SU-DHL-6 (cell line): Measurements from ENCODE around the gene NUSAP1.

Experiments used
- H2AFZ ChIP-seq: fragments of 200-600 bp; sonication (generic); 2 replicates; pipeline ENCODE4 v1.6.1; 2014; ENCODE audit warnings: low read depth, mild to moderate bottlenecking, moderate library complexity, mixed read lengths, antibody characterized with exemption, low read length; ENCODE audit not compliant: severe bottlenecking
- H3F3A ChIP-seq: fragments of 200-600 bp; shearing (Covaris generic); 2 replicates; pipeline ENCODE4 v1.6.0; 2016; ENCODE audit warnings: antibody characterized with exemption, mild to moderate bottlenecking; ENCODE audit not compliant: insufficient read depth
- H3K27ac ChIP-seq: fragments of 200-600 bp; sonication (generic); 2 replicates; pipeline ENCODE4 v1.5.1; 2016; ENCODE audit warnings: low read depth, mild to moderate bottlenecking, low read length, moderate library complexity, mixed read lengths
- H3K27me3 ChIP-seq: fragments of 200-600 bp; sonication (generic), shearing (Covaris generic); 2 replicates; pipeline ENCODE4 v1.6.0; 2014; ENCODE audit warnings: mild to moderate bottlenecking, low read length
- H3K36me3 ChIP-seq: fragments of 200-600 bp; sonication (generic); 2 replicates; pipeline ENCODE4 v1.6.1; 2014; ENCODE audit warnings: mild to moderate bottlenecking, low read length, mixed read lengths
- H3K4me2 ChIP-seq: fragments of 300-600, 200-600 bp; shearing (Covaris generic), sonication (generic); 2 replicates; pipeline ENCODE4 v1.6.0; 2014; ENCODE audit warnings: low read length, low read depth, mild to moderate bottlenecking; ENCODE audit not compliant: poor library complexity, severe bottlenecking
- H3K4me3 ChIP-seq: fragments of 200-600 bp; sonication (generic); 2 replicates; pipeline ENCODE4 v1.5.1; 2014; ENCODE audit warnings: antibody characterized with exemption, low read length, mild to moderate bottlenecking, mixed read lengths; ENCODE audit not compliant: insufficient read depth, poor library complexity, severe bottlenecking
- H3K79me2 ChIP-seq: fragments of 200-600 bp; sonication (generic); 2 replicates; pipeline ENCODE4 v1.6.1; 2014; ENCODE audit warnings: mild to moderate bottlenecking, low read length, moderate library complexity; ENCODE audit not compliant: insufficient read depth
- H3K9ac ChIP-seq: fragments of 200-600 bp; sonication (generic); 2 replicates; pipeline ENCODE4 v1.7.0; 2014; ENCODE audit warnings: mild to moderate bottlenecking, low read length
- H3K9me2 ChIP-seq: fragments of 200-600 bp; sonication (generic); replicated peaks from 2 replicates; pipeline ENCODE4 v1.6.1; 2014; ENCODE audit warnings: low read length; ENCODE audit not compliant: insufficient read depth
- H3K9me3 ChIP-seq: fragments of 200-600 bp; sonication (generic); 2 replicates; pipeline ENCODE4 v1.6.1; 2014; ENCODE audit warnings: low read length, mixed read lengths; ENCODE audit not compliant: insufficient read depth
- H4K20me1 ChIP-seq: fragments of 200-600 bp; sonication (generic); 2 replicates; pipeline ENCODE4 v1.6.1; 2014; ENCODE audit warnings: low read depth, mild to moderate bottlenecking, antibody characterized with exemption, low read length, moderate library complexity, mixed read lengths
- EZH2phosphoT487 ChIP-seq: fragments of 200-600 bp; sonication (generic), shearing (Covaris generic); conservative IDR thresholded peaks from 2 replicates; pipeline ENCODE4 v1.6.1; 2018; ENCODE audit warnings: mild to moderate bottlenecking, antibody characterized with exemption, low read length, moderate library complexity, mixed read lengths
- TF ChIP-seq, protein P1 (sequence below): fragments of 200-600 bp; sonication (generic); IDR thresholded peaks from one replicate; pipeline ENCODE4 v1.5.1; 2017; ENCODE audit warnings: antibody characterized with exemption, mild to moderate bottlenecking, low read length, moderate library complexity; ENCODE audit not compliant: insufficient read depth, poor library complexity, severe bottlenecking

NUSAP1 gene

GRCh38 chr15:41407341-41407740 is 74.7 kb downstream of the NUSAP1 start:
- H3K9me2 ChIP-seq = no peaks in the 10 kb centered on the region
- H3F3A ChIP-seq = 0 out of 2 replicates have a peak, but pooled peaks cover 4% of the 10 kb centered on the region
- H3K9ac ChIP-seq = no peak overlapping the region
- no peak overlapping the region for H2AFZ ChIP-seq
- no peaks in the 10 kb centered on the region for H3K36me3 ChIP-seq
- H3K4me2 ChIP-seq = no peak overlapping the region
- no peak overlapping the region for H3K27ac ChIP-seq
- no peaks in the 10 kb centered on the region for H4K20me1 ChIP-seq
- H3K79me2 ChIP-seq = peaks cover 6% of the 10 kb centered on the region; the same call in 1 of the 2 replicates
- H3K27me3 ChIP-seq = no peaks in the 10 kb centered on the region
- H3K9me3 ChIP-seq = no peaks in the 10 kb centered on the region
- TF ChIP-seq EZH2phosphoT487 = no peak
- TF ChIP-seq, protein P1, sequence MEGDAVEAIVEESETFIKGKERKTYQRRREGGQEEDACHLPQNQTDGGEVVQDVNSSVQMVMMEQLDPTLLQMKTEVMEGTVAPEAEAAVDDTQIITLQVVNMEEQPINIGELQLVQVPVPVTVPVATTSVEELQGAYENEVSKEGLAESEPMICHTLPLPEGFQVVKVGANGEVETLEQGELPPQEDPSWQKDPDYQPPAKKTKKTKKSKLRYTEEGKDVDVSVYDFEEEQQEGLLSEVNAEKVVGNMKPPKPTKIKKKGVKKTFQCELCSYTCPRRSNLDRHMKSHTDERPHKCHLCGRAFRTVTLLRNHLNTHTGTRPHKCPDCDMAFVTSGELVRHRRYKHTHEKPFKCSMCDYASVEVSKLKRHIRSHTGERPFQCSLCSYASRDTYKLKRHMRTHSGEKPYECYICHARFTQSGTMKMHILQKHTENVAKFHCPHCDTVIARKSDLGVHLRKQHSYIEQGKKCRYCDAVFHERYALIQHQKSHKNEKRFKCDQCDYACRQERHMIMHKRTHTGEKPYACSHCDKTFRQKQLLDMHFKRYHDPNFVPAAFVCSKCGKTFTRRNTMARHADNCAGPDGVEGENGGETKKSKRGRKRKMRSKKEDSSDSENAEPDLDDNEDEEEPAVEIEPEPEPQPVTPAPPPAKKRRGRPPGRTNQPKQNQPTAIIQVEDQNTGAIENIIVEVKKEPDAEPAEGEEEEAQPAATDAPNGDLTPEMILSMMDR = no peak
- no peak overlapping the region for H3K4me3 ChIP-seq

DNA sequence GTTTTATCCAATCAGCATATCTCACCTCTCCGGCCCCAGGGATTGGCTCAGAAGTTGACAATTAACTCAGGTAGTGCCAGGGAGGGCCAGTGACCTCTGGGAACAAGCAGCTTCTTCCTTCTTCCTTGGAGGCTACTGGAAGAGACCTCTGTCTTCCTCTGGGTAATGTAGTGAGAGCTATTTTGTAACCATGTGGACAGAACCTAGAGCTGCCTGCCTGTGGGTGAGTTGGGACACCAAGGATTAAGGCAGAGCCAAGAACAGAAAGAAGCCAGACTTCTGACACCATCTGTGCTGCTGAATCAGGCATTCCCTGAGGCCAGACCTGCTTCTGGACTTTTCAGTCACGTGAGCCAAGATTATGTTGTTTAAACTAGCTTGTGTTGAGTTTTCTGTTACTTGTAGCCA is 75.6 kb downstream of the NUSAP1 start:
- no peak overlapping the region for H3K4me3 ChIP-seq
- no peak overlapping the region for H3K9ac ChIP-seq
- 0 out of 2 replicates have a peak, but pooled peaks cover 4% of the 10 kb centered on the region for H3F3A ChIP-seq
- no peak overlapping the region for H2AFZ ChIP-seq
- no peaks in the 10 kb centered on the region for H3K9me2 ChIP-seq
- no peak overlapping the region for H3K4me2 ChIP-seq
- H3K27me3 ChIP-seq = no peaks in the 10 kb centered on the region
- H4K20me1 ChIP-seq = no peaks in the 10 kb centered on the region
- TF ChIP-seq, protein P1 = no peak
- TF ChIP-seq EZH2phosphoT487 = no peak
- peaks cover under 1% of the 10 kb centered on the region; the same call in 1 of the 2 replicates for H3K79me2 ChIP-seq
- no peaks in the 10 kb centered on the region for H3K36me3 ChIP-seq
- H3K27ac ChIP-seq = no peak overlapping the region
- H3K9me3 ChIP-seq = no peaks in the 10 kb centered on the region

- Histone ChIP-seq H4K20me1 (no peaks in the 10 kb centered on the region), H3K79me2 (0 out of 2 replicates have a peak, but pooled peaks cover under 1% of the 10 kb centered on the region), H3F3A (peaks cover 7% of the 10 kb centered on the region; the same call in 1 of the 2 replicates), H3K4me3 (no peak overlapping the region), H2AFZ (no peak overlapping the region), H3K9me3 (no peaks in the 10 kb centered on the region), H3K4me2 (no peak overlapping the region), H3K9ac (no peak overlapping the region), H3K27ac (no peak overlapping the region), H3K9me2 (no peaks in the 10 kb centered on the region), H3K27me3 (no peaks in the 10 kb centered on the region), H3K36me3 (no peaks in the 10 kb centered on the region)
- TF ChIP-seq, protein P1 = no peak
- no peak for TF ChIP-seq EZH2phosphoT487
Observed at GRCh38 chr15:41411031-41411430, 78.3 kb downstream of the NUSAP1 start.
